A549 (cell line): ENCODE measurements around the gene XRCC4. TPM values are rescaled to one million over a fixed set of nuclear protein-coding genes. Genes with fewer than 3 reads are reported as not detected.
A peak's percentile ranks its signal among the peaks of the same experiment; 100 is the strongest.

ENCODE experiments used
- ATAC-seq, 2 experiments: fragments of 200-7000 bp in 1 of 2; fragments of >200 bp in 1 of 2; cut with Nextera tagmentation in 1 of 2; cut with Tn5 transposase in 1 of 2; 3 replicates each; pipeline versions ENCODE4 v1.8.0 to v1.9.1; 2018 to 2020; ENCODE audit warnings: mild to moderate bottlenecking in 1 of 2, moderate library complexity in 1 of 2
- CTCF ChIA-PET: fragments of 300-600 bp; sonication (Branson Sonifier 250); formaldehyde crosslinking; extraction: SDS; loops from one replicate; lab custom pipeline; 2021; ENCODE audit warnings: antibody characterized with exemption, inconsistent platforms; lab: Yijun Ruan, JAX
- POLR2A ChIA-PET: fragments of 350-600 bp; formaldehyde crosslinking; extraction: SDS; loops from one replicate; lab custom pipeline; 2021; ENCODE audit warnings: antibody characterized with exemption, inconsistent platforms; lab: Yijun Ruan, JAX
- DNase-seq, 2 experiments: peaks; one replicate each; pipeline versions ENCODE4 v3.0.0 to v3.0.0-alpha.2; 2011 to 2016; ENCODE audit warnings: low read depth in 1 of 2, low spot score in 1 of 2
- FAIRE-seq: peaks from 2 replicates; lab custom pipeline; 2011; peaks lifted over from hg19 to GRCh38; lab: Jason Lieb, UNC
- H3K27ac ChIP-seq, 2 experiments: fragments of >200 bp; sonication (Bioruptor Twin); formaldehyde crosslinking; 3 replicates each; pipeline ENCODE4 v1.5.1; 2016 to 2017
- H3K4me1 ChIP-seq: fragments of >200 bp; sonication (Bioruptor Twin); formaldehyde crosslinking; 3 replicates; pipeline ENCODE4 v1.6.1; 2016
- H3K4me2 ChIP-seq: fragments of >200 bp; sonication (Bioruptor Twin); formaldehyde crosslinking; 3 replicates; pipeline ENCODE4 v1.6.1; 2016
- H3K4me3 ChIP-seq: fragments of >200 bp; sonication (Bioruptor Twin); formaldehyde crosslinking; 3 replicates; pipeline ENCODE4 v1.5.1; 2016
- H3K9me3 ChIP-seq: fragments of >200 bp; sonication (Bioruptor Twin); formaldehyde crosslinking; 3 replicates; pipeline ENCODE4 v1.6.1; 2016
- CBX2 ChIP-seq: fragments of 200-600 bp; sonication (generic); IDR thresholded peaks from 2 replicates; pipeline ENCODE4 v1.6.1; 2016; ENCODE audit warnings: low read depth, mild to moderate bottlenecking, borderline replicate concordance
- CEBPB ChIP-seq, 2 experiments: fragments of >200 bp in 1 of 2; sonication (Bioruptor Twin) in 1 of 2; formaldehyde crosslinking in 1 of 2; IDR thresholded peaks; 2 replicates each; pipeline ENCODE4 v1.6.1; 2012 to 2016
- EHF ChIP-seq: fragments of 250-450 bp; sonication (Bioruptor Pico); IDR thresholded peaks from 2 replicates; pipeline ENCODE4 v1.5.0; 2020; ENCODE audit warnings: mild to moderate bottlenecking
- FOSB ChIP-seq: fragments of 250-450 bp; sonication (Bioruptor Pico); IDR thresholded peaks from 2 replicates; pipeline ENCODE4 v1.5.0; 2020; ENCODE audit warnings: mild to moderate bottlenecking, moderate library complexity
- FOSL2 ChIP-seq, 2 experiments: fragments of 450-650 bp in 1 of 2; fragments of >200 bp in 1 of 2; sonication (Bioruptor Twin) in 1 of 2; formaldehyde crosslinking; IDR thresholded peaks; 2 replicates each; pipeline versions ENCODE4 v1.5.0 to v1.6.1; 2016 to 2020; ENCODE audit warnings: mild to moderate bottlenecking in 1 of 2, moderate library complexity in 1 of 2
- GATA3 ChIP-seq: IDR thresholded peaks from 2 replicates; pipeline ENCODE4 v1.6.1; 2012; ENCODE audit warnings: borderline replicate concordance
- HEYL ChIP-seq: fragments of 250-450 bp; sonication (Bioruptor Pico); IDR thresholded peaks from 2 replicates; pipeline ENCODE4 v1.8.0; 2021; ENCODE audit warnings: mild to moderate bottlenecking, moderate library complexity
- HOXA7 ChIP-seq: fragments of 250-450 bp; sonication (Bioruptor Pico); IDR thresholded peaks from 2 replicates; pipeline ENCODE4 v1.5.0; 2020; ENCODE audit warnings: mild to moderate bottlenecking, moderate library complexity
- HOXB5 ChIP-seq: fragments of 250-450 bp; sonication (Bioruptor Pico); IDR thresholded peaks from 2 replicates; pipeline ENCODE4 v1.5.0; 2020; ENCODE audit warnings: mild to moderate bottlenecking, moderate library complexity
- KDM1A ChIP-seq: fragments of 200-600 bp; sonication (generic); IDR thresholded peaks from 2 replicates; pipeline ENCODE4 v1.6.1; 2016; ENCODE audit warnings: low read depth, mild to moderate bottlenecking
- MYC ChIP-seq: IDR thresholded peaks from 2 replicates; pipeline ENCODE4 v1.6.1; 2012; ENCODE audit warnings: mild to moderate bottlenecking, inconsistent platforms, low read length, improper control_type of control experiment, borderline replicate concordance
- NFE2L2 ChIP-seq: fragments of 150-350 bp; conservative IDR thresholded peaks from 2 replicates; pipeline ENCODE4 v1.6.1; 2014; ENCODE audit warnings: low read length
- ZNF302 ChIP-seq: fragments of 250-450 bp; sonication (Bioruptor Pico); IDR thresholded peaks from 2 replicates; pipeline ENCODE4 v1.9.0; 2021; ENCODE audit warnings: inconsistent platforms, mild to moderate bottlenecking, moderate library complexity
- ZSCAN20 ChIP-seq: fragments of 250-450 bp; sonication (Bioruptor Pico); IDR thresholded peaks from 2 replicates; pipeline ENCODE4 v1.8.0; 2022; ENCODE audit warnings: mild to moderate bottlenecking, moderate library complexity
- WGBS: methylation state at CpG from one replicate; pipeline ENCODE4 v1.1.6; 2017; ENCODE audit errors: missing lambda C conversion rate; 5-methylcytosine and 5-hydroxymethylcytosine counted together
- polyA plus RNA-seq, 4 experiments: library from polyadenylated mRNA; depleted of rRNA in 3 of 4; stranded (reverse); fragments of >200 nt; fragmentation: RNase III in 1 of 4; extraction: RNeasy Plus Mini Kit Qiagen cat#74134 plus additional on column Dnase treatment in 1 of 4; gene quantifications; 2 replicates in 3 of 4; 3 replicates in 1 of 4; pipeline ENCODE4 v1.2.3, GENCODE V29; 2011 to 2017
- TF ChIP-seq, protein P1 (sequence below): IDR thresholded peaks from 2 replicates; pipeline ENCODE4 v1.6.1; 2012
- TF ChIP-seq, protein P2 (sequence below): fragments of >200 bp; sonication (Bioruptor Twin); formaldehyde crosslinking; IDR thresholded peaks from 2 replicates; pipeline ENCODE4 v1.6.1; 2016
- TF ChIP-seq, protein P3 (sequence below): fragments of >200 bp; sonication (Bioruptor Twin); formaldehyde crosslinking; IDR thresholded peaks from 3 replicates; pipeline ENCODE4 v1.6.1; 2016

Gene XRCC4
- polyA plus RNA-seq, 2 of the 4 experiments (the other 2 are of a cell fraction) = 14.3 to 14.8 TPM

DNA sequence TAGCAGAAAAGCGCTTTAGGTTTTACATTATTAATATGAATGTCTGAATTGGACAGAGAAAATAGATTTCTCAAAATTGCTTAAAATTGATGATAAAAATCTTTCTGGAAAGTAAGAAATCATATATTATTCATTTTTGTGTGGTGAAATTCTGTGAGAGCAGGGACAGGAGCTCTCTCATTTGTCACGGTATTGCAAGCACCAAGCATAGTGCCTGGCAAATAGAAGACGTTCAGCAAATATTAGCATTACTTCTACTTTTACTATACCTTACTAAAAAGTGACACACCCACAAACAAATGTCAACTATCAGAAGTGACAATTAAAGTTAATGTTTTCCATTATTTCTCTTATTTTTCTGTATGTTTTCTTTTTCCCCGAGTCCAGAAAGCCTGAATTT is 69.1 kb downstream of the XRCC4 start:
- Histone ChIP-seq H3K4me3 (no peak overlapping the region), H3K4me2 (peak overlapping the region; percentile 31), H3K9me3 (no peaks in the 10 kb centered on the region), H3K4me1 (peaks cover 44% of the 10 kb centered on the region), H3K27ac (no peak overlapping the region)
- WGBS = 50% methylated on average over 4 of the region's 4 CpGs
- DNase-seq = no peak
- FAIRE-seq = no peak
- no peak for ATAC-seq
- TF ChIP-seq KDM1A (no peak), ZSCAN20 (CRISPR knock-in tag) (no peak), MYC (no peak), ZNF302 (CRISPR knock-in tag) (no peak), EHF (CRISPR knock-in tag) (no peak), HOXA7 (CRISPR knock-in tag) (no peak), CBX2 (no peak), NFE2L2 (no peak)
- TF ChIP-seq, protein P1, sequence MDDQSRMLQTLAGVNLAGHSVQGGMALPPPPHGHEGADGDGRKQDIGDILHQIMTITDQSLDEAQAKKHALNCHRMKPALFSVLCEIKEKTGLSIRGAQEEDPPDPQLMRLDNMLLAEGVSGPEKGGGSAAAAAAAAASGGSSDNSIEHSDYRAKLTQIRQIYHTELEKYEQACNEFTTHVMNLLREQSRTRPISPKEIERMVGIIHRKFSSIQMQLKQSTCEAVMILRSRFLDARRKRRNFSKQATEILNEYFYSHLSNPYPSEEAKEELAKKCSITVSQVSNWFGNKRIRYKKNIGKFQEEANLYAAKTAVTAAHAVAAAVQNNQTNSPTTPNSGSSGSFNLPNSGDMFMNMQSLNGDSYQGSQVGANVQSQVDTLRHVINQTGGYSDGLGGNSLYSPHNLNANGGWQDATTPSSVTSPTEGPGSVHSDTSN = no peak
- TF ChIP-seq, protein P2, sequence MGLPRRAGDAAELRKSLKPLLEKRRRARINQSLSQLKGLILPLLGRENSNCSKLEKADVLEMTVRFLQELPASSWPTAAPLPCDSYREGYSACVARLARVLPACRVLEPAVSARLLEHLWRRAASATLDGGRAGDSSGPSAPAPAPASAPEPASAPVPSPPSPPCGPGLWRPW = no peak
- ChIA-PET CTCF (interaction anchor here (0.7 to 1.4 kb wide), 2 partner anchors 10 to 833 kb away, joined by 3 read pairs; no protein-coding TSS in a partner anchor), POLR2A (no interaction called here)

DNA sequence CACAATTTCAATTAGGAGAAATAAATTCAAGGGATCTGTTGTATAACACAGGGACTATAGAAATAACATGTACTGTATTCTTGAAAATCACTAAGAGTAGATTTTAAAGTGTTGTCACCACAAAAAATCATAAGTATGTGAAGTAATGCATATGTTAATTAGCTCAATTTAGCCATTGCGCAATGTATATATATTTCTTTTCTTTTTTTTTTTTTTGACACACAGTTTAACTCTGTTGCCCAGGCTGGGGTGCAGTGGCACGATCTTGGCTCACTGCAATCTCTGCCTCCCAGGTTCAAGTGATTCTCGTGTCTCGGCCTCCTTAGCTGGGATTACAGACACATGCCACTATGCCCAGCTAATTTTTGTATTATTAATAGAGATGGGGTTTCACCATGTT is 70.2 kb downstream of the XRCC4 start:
- Histone ChIP-seq H3K9me3 (no peaks in the 10 kb centered on the region), H3K4me2 (no peak overlapping the region), H3K4me1 (peaks cover 51% of the 10 kb centered on the region), H3K4me3 (no peak overlapping the region), H3K27ac (no peak overlapping the region)
- FAIRE-seq (no peak), ATAC-seq (no peak), DNase-seq (no peak)
- TF ChIP-seq CEBPB (IDR thresholded peaks at IDR 0.05) (peak; percentile 56 to 69; a peak in 3 of 4 replicates), HOXA7 (CRISPR knock-in tag) (no peak)
- ChIA-PET POLR2A (no interaction called here), CTCF (interaction anchor here (0.6 kb wide), 1 partner anchor 113 kb away, joined by 3 read pairs; no protein-coding TSS in a partner anchor)
- WGBS = 91% methylated on average over 4 of the region's 4 CpGs

DNA sequence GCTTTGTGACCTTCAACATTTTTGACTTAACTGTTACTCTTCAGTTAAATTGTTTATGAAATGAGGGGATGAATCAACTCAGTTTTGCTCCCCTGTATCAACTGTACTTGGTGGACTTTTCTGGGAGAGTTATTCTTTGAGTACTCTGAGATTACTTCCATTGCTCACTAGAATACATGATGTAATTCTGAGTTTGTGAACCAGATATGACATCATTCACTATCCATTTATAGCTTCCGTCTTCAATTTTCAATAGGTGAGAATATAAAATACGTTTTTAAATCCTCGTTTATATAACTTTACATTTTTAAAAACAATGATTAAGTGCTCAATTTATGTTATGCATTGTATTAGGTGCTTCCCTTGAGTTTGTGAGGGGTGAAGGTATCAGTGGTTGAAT is 71.0 kb downstream of the XRCC4 start:
- peaks cover 51% of the 10 kb centered on the region for H3K4me1 ChIP-seq
- TF ChIP-seq, protein P3, sequence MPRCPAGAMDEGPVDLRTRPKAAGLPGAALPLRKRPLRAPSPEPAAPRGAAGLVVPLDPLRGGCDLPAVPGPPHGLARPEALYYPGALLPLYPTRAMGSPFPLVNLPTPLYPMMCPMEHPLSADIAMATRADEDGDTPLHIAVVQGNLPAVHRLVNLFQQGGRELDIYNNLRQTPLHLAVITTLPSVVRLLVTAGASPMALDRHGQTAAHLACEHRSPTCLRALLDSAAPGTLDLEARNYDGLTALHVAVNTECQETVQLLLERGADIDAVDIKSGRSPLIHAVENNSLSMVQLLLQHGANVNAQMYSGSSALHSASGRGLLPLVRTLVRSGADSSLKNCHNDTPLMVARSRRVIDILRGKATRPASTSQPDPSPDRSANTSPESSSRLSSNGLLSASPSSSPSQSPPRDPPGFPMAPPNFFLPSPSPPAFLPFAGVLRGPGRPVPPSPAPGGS = no peak
- TF ChIP-seq FOSB (CRISPR knock-in tag) = no peak
- no peak for TF ChIP-seq MYC
- no peak for TF ChIP-seq FOSL2 (IDR thresholded peaks at IDR 0.05)
- no peak for TF ChIP-seq FOSL2 (CRISPR knock-in tag; IDR thresholded peaks at IDR 0.05)
- TF ChIP-seq, all 56 proteins: peak for 0
- FAIRE-seq (no peak), DNase-seq (no peak), ATAC-seq (no peak)
- Histone ChIP-seq H3K27ac (no peak overlapping the region), H3K9me3 (no peaks in the 10 kb centered on the region), H3K4me3 (no peak overlapping the region), H3K4me2 (no peak overlapping the region)
- WGBS = 89% methylated on average over 3 of the region's 3 CpGs
- POLR2A ChIA-PET = no interaction called here
- CTCF ChIA-PET = interaction anchor here (0.7 to 1.0 kb wide), 2 partner anchors 29 to 324 kb away, joined by 3 read pairs; partner anchors contain the start of gene VCAN

DNA sequence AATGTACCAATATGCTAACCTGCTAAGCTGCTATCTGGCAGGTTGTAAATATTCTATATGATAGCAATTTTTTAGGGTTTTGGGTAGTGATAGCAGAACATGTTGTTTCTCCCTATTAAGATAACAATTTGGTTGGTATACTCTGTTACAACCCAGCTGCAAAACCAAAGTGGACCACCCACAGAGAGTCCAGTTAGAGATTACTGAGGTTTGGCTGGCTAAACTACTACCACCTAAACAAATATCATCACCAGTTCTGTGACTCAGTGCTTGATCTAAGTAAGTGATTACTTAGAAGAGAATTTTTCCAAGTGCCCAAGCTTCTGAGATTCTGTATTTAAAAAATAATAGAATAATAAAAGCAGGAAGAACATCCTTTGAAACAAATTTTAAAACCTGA is 72.3 kb downstream of the XRCC4 start:
- no peak for FAIRE-seq
- H3K4me3 ChIP-seq = no peak overlapping the region
- peak overlapping the region; percentile 63 for H3K4me2 ChIP-seq
- ATAC-seq = peak; percentile 73 to 76
- H3K9me3 ChIP-seq = no peaks in the 10 kb centered on the region
- POLR2A ChIA-PET = interaction anchor here (0.6 kb wide), 1 partner anchor 301 kb away, joined by 3 read pairs; no protein-coding TSS in a partner anchor
- CTCF ChIA-PET = interaction anchor here (1.1 kb wide), 1 partner anchor 509 kb away, joined by 3 read pairs; no protein-coding TSS in a partner anchor
- DNase-seq = peak; percentile 3 to 64
- peak overlapping the region in 1 of 2 experiments; percentile 37; a peak in 2 of 6 replicates for H3K27ac ChIP-seq
- TF ChIP-seq GATA3 (peak; percentile 51; the same call in 1 of the 2 replicates), FOSB (CRISPR knock-in tag) (no peak), FOSL2 (IDR thresholded peaks at IDR 0.05) (no peak), FOSL2 (CRISPR knock-in tag; IDR thresholded peaks at IDR 0.05) (peak; percentile 23; the same call in 1 of the 2 replicates), HOXB5 (CRISPR knock-in tag) (no peak), HEYL (CRISPR knock-in tag) (no peak)
- TF ChIP-seq, all 56 proteins: peak for 2
- peaks cover 51% of the 10 kb centered on the region for H3K4me1 ChIP-seq
